ENCODE results near the gene RHOV.

GRCh38 chr15:40828447-40829036 lies 45.5 kb downstream of the RHOV start, which contains the start of gene PPP1R14D:
- TF ChIP-seq EZH2 (IDR thresholded peaks at IDR 0.05; ENCODE audit: borderline replicate concordance, low read length) (no peak), CTCF (conservative IDR thresholded peaks at IDR 0.05 in 1 of 2, IDR thresholded peaks at IDR 0.05 in 1 of 2; ENCODE audit: extremely low read depth in 1 of 2, insufficient read depth in 1 of 2, low read depth in 1 of 2, low read length in 2 of 2) (no peak)
